Neural cell (in vitro differentiated cells): ENCODE data around the gene TCIRG1.

Source experiments
- CTCF ChIP-seq: fragments of 450-650 bp; IDR thresholded peaks from 2 replicates; pipeline ENCODE4 v1.5.1; 2014; ENCODE audit warnings: antibody characterized with exemption, mild to moderate bottlenecking, moderate library complexity; ENCODE audit not compliant: poor library complexity, severe bottlenecking
- EP300 ChIP-seq: fragments of 450-650 bp; conservative IDR thresholded peaks from 2 replicates; pipeline ENCODE4 v1.6.1; 2014; ENCODE audit warnings: antibody characterized with exemption, mild to moderate bottlenecking, moderate library complexity; ENCODE audit not compliant: poor library complexity, severe bottlenecking
- MXI1 ChIP-seq: fragments of 450-650 bp; conservative IDR thresholded peaks from 2 replicates; pipeline ENCODE4 v1.6.1; 2014; ENCODE audit warnings: antibody characterized with exemption, mild to moderate bottlenecking; ENCODE audit not compliant: poor library complexity, severe bottlenecking
- POLR2AphosphoS5 ChIP-seq: IDR thresholded peaks from 2 replicates; pipeline ENCODE4 v1.6.1; 2012
- REST ChIP-seq: IDR thresholded peaks from 2 replicates; pipeline ENCODE4 v1.6.1; 2012; ENCODE audit warnings: borderline replicate concordance

DNA sequence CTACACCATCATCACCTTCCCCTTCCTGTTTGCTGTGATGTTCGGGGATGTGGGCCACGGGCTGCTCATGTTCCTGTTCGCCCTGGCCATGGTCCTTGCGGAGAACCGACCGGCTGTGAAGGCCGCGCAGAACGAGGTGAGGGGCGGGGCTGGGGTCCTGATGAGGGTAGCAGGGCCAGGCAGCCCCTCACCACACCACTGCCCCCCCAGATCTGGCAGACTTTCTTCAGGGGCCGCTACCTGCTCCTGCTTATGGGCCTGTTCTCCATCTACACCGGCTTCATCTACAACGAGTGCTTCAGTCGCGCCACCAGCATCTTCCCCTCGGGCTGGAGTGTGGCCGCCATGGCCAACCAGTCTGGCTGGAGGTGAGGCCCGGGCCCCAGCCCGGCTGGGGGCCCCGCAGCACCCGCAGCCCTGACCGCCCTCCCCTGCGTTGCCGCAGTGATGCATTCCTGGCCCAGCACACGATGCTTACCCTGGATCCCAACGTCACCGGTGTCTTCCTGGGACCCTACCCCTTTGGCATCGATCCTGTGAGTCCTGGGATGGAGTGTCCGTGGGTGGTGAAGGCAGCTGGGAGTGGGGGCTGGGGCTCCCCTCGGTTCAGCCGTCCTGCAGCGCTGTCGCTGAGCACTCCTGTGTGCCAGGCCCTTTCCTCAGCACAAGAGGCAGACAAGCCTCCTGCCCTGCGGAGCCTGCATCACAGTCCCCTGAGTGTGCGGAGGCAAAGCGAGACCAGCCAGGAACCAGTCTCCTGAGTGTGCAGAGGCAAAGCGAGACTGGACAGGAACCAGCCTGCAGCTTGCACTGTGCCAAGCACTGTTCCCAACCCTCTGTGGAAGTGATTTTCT is 8.8 kb downstream of the TCIRG1 start:
- TF ChIP-seq MXI1 (no peak), CTCF (no peak), REST (no peak), EP300 (no peak), POLR2AphosphoS5 (no peak)
